ENCODE data around the gene P4HA1. TPM values are rescaled to one million over a fixed set of nuclear protein-coding genes. Genes with fewer than 3 reads are reported as not detected.

The P4HA1 gene
- total and polyA plus RNA-seq, 9 of the 15 experiments (the other 6 are each of a cell fraction or from before 2014, with no cell fraction given): 20.2 to 177 (median 28.6) TPM

DNA sequence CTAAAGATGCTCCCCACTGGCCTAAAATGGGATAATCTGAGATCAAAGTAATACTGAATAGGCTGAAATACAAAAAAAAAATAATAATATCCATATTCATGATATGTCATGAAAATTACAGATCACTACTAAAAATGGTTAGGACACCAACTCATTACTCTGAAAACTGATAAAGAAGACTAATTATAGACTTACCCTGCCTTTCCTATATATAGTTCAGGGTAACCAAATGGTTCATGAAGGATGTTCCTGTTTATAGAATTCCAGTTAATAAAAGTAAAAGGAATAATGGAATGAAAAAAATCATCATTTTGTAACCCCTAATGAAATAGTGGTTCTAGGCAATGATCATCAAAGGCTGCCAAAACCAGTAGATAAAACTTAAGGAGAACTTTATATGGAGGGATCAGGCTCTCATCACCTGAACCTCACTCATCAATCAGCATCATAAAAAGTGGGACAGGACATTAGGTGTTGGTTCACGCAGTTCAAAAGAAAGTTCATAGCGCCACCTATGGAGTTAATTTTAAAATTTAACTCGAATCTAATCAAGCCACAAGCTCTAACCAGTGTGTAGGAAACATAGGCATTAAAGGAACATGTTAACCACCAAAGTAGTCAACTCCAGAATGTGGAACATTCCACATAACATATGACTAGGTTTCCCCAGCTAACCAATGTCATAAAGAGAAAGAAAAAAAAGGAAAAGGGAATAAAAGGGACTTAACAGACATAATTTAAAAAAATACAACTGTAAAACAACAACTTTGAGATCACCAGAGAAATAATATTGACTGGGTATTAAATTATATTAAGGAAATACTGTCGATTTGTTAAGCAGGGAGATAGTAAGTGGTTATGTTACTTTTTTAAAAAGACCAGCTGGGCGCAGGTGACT lies 35.7 kb downstream of the P4HA1 start (continued):
- TF ChIP-seq ZNF318 (IDR thresholded peaks at IDR 0.05; ENCODE audit: borderline replicate concordance in 1 of 2, low read depth in 1 of 2) (peak in 1 of 2 experiments; percentile 23; a peak in 1 of 4 replicates), HDAC8 (tag; IDR thresholded peaks at IDR 0.05) (no peak), MEIS2 (IDR thresholded peaks at IDR 0.05; ENCODE audit: partially characterized antibody) (peak; percentile 78), ZNF24 (IDR thresholded peaks at IDR 0.05) (no peak), MECOM (CRISPR knock-in tag; IDR thresholded peaks at IDR 0.05) (no peak), RAD21 (CRISPR knock-in tag; conservative IDR thresholded peaks at IDR 0.05 in 1 of 2, IDR thresholded peaks at IDR 0.05 in 1 of 2) (peak; percentile 24 to 82; a peak in 3 of 4 replicates), ZNF311 (CRISPR knock-in tag; IDR thresholded peaks at IDR 0.05) (no peak), ZNF165 (CRISPR knock-in tag; IDR thresholded peaks at IDR 0.05; ENCODE audit: borderline replicate concordance) (no peak), ELK3 (CRISPR knock-in tag; IDR thresholded peaks at IDR 0.05) (no peak)
- TF ChIP-seq, protein P1, sequence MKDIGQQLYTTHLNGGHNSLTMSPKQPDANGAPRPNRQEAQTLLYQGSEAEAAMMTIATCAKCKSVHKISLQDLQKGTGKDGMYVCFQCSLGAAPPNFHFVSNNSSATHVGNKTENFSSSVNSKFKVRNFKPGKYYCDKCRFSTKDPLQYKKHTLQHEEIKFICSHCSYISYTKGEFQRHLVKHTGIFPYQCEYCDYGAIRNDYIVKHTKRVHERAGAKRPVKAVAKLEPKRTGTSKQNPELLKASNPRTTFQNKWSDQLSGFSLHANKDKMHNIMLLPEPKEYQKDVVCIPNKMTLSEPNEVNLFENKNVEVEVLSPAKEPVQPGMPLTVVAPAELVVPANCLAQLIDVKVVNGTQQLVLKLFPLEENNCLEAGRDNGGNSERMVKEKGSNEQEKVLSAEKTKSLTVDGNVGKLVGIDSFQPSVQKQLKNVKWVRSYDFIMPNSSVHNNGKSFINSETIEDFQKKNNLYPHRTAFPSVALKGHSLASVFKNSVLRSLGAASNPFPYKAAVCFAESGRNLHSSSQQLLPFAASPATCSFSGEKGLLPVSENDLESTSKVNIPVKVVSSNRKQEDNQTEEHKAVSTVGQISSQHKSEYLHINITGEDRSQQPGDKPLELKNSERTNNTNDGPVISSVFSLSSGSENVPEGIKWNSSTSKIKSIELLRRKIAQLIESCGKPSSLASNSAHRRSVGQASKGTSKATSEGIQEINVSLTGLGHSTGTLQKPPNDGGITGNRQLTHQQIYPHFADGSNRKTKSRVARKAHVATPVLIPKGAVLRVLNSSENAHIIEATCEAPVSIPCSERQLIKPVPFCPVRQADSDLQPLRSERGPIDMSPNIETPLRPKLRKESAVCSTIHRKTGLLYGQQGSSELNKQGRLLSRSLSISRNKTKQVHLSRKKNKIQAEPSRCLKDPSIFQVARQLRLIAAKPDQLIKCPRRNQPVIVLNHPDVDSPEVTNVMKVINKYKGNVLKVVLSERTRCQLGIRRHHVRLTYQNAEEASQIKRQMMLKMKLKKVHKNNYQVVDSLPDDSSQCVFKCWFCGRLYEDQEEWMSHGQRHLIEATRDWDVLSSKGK (CRISPR knock-in tag; IDR thresholded peaks at IDR 0.05): no peak
- TF ChIP-seq, protein P2, sequence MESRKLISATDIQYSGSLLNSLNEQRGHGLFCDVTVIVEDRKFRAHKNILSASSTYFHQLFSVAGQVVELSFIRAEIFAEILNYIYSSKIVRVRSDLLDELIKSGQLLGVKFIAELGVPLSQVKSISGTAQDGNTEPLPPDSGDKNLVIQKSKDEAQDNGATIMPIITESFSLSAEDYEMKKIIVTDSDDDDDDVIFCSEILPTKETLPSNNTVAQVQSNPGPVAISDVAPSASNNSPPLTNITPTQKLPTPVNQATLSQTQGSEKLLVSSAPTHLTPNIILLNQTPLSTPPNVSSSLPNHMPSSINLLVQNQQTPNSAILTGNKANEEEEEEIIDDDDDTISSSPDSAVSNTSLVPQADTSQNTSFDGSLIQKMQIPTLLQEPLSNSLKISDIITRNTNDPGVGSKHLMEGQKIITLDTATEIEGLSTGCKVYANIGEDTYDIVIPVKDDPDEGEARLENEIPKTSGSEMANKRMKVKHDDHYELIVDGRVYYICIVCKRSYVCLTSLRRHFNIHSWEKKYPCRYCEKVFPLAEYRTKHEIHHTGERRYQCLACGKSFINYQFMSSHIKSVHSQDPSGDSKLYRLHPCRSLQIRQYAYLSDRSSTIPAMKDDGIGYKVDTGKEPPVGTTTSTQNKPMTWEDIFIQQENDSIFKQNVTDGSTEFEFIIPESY (CRISPR knock-in tag; IDR thresholded peaks at IDR 0.05): no peak
